GM18511 (cell line): ENCODE data around the gene AFAP1L1.
A peak's percentile ranks its signal among the peaks of the same experiment; 100 is the strongest.

Experiments
- ATAC-seq: cut with Tn5 transposase; IDR thresholded peaks from one replicate; pipeline ENCODE4 v1.9.1; 2021; ENCODE audit warnings: mild to moderate bottlenecking, moderate library complexity; ENCODE audit not compliant: unreplicated experiment

AFAP1L1 gene

DNA sequence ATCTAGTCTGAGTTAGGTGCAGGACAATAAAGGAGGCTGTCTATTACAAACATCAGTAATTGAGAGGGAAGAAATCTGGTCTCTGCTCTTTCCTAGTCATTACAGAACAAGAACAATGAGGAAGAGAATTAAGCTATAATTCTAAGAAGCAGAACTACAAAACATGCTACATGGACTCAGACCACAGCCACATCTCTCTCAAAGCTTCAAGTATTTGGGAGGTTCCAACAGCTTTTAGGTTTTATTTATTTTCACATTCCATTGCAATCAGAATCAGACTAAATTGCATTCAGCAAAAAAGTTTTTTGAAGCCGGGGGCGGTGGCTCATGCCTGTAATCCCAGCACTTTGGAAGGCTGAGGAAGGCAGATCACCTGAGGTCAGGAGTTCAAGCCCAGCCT, 72.5 kb downstream of the AFAP1L1 start:
- no peak for ATAC-seq

DNA sequence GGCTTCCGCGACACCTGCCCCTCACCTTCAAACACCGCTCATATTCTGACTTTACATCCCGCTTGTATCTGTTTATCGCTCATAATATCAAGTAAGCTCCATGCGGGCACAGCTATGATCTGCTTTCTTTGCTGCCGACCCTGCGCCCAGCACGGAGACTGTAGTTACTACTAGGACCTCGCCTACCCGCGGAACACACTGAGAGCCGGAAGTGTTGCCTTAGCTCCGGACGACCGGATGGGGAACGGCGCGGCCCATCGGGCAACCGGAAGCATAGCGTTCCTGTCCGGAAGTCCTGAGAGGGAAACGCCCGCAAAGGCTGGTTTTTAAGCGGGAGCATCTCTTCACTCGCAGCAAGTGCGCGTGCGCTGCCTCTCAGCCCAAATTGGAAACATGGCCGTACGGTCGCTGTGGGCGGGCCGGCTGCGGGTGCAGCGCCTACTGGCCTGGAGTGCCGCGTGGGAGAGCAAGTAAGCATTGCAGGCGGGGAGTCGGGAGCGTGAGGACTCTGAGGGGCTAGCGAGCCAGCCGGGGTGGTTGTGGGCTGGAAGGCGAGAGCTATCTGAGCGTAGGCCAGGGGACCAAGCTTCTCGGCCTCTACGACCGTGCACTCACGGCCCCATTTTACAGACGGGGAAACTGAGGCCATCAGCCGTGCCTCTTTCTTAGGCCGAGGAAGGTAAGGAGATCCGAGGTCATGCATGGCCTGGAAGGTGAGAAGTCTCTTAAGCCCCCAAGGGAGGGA, 73.7 kb downstream of the AFAP1L1 start, which contains the start of gene GRPEL2:
Gene GRPEL2 (plus strand): TSS at position 353 of the 745 bp plus-strand sequence. CDS start 41 bp downstream, at position 394.
- peak; percentile 95 for ATAC-seq

DNA sequence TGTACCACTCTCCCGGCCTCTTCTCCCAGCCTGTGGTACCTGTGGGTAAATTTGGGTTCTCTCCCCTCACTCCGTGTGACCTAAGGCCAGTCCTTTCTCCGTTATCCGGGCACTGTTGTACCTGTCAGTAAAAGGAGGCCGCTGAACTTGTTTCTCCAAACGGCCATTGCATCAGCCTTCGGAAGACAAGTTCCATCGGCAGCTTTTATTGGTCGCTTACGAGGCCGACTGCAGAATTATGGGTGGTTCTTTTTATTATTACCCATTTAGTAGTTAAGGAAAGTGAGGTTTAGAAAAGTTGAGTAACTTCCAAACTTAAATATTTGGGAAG, 74.2 kb downstream of the AFAP1L1 start:
- ATAC-seq, result peak; percentile 20

DNA sequence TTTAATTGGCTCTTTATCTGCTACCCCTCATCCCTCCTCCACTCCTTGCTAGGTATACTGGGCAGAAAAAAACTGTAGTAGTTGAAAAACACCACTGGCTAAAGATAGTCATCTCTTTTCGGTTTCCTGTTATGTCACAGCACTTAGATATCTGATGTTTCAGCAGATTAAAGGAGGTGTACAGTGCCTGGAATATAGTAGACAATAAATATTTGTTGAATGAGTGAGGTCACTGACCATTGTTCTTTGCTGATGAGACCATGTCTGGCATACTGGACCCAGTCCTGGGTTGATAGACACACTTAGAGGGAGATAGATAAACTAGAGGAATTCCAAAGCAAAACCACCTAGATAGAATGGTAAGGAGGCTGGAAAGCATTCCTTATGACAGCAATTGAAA, 76.9 kb downstream of the AFAP1L1 start:
- no peak for ATAC-seq

DNA sequence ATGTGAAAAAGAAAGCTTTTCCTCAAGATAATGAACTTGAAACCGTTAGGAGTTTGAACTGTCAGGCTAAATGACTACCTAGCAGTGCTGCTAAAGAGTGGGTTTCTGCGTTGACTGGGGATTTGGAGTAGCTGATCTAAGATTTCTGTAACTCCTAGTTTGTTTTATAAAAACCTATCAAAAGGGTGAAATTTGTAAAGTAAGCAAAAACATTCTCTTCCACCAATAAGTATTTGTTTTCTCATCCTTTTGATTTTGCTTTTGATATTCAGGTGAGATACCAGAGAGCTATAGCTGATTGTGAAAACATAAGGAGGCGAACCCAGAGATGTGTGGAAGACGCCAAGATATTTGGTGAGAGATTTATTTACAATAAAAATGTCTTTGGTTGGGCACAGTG, 77.7 kb downstream of the AFAP1L1 start:
- ATAC-seq, result no peak

DNA sequence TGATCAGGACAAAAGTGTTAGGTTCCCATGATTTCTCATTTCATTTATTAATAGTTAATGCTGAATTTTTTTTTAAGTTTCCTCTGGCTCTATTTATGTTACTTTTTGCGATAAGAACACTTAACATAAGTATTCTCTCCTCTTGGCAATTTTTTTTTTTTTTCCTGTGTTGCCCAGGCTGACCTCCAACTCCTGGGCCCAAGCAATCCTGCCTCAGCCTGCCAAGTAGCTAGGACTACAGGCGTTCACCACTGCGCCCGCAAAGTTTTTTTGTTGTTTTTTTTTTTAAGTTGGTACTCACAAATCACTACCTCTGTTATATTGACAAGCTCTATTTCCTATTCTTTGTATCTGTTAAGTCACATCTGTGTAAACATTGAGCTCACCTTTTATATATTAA, 80.5 kb downstream of the AFAP1L1 start:
- no peak for ATAC-seq

DNA sequence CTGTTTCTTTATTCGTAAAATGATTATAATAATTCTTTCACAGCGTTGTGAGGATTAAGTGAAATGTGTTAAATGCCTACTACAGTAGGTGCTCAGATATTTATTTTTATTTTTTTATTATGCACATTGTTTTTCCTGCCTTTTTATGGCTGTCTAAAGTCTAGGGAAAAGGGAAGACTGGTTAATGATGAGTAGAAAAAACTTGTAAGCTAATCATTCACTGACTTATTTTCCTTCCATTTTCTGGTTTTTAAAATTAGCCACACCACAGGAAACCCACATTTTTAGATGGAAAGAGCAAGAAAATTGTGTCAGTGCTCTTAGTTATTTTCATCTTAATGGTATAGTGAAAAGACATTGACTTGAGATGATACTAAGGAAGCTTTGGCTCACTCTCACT, 82.3 kb downstream of the AFAP1L1 start:
- no peak for ATAC-seq

DNA sequence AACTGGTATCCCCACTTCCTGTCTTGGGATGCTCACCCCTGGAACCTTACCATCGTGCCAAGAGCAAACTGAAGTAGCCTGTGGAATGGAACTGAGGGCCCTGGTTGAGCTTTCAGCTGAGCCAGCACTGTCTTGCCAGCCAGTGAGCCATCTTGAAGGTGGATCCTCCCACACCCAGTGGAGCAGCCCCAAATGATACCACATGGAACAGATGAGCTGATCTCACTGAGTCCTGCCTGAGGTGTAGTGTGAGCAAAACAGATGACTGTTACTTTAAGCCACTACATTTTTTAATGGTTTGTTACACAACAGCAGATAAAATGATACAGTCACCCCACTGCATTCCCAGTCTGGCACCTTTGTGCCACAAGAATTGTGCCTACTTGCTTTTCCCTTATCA, 84.0 kb downstream of the AFAP1L1 start:
- no peak for ATAC-seq

DNA sequence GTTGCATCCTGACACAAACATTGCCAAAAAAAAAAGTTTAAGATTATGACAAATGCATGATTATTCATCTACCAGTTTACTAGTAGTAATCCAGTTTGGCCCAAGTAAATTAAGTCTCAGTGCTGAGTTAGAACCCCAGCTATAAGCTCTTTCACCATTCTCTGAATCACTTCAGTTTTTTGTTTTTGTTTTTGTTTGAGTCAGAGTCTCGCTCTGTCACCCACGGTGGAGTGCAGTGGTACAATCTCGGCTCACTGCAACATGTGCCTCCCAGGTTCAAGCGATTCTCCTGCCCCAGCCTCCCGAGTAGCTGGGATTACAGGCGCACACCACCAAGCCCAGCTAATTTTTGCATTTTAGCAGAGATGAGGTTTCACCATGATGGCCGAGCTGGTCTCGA, 84.7 kb downstream of the AFAP1L1 start:
- no peak for ATAC-seq

DNA sequence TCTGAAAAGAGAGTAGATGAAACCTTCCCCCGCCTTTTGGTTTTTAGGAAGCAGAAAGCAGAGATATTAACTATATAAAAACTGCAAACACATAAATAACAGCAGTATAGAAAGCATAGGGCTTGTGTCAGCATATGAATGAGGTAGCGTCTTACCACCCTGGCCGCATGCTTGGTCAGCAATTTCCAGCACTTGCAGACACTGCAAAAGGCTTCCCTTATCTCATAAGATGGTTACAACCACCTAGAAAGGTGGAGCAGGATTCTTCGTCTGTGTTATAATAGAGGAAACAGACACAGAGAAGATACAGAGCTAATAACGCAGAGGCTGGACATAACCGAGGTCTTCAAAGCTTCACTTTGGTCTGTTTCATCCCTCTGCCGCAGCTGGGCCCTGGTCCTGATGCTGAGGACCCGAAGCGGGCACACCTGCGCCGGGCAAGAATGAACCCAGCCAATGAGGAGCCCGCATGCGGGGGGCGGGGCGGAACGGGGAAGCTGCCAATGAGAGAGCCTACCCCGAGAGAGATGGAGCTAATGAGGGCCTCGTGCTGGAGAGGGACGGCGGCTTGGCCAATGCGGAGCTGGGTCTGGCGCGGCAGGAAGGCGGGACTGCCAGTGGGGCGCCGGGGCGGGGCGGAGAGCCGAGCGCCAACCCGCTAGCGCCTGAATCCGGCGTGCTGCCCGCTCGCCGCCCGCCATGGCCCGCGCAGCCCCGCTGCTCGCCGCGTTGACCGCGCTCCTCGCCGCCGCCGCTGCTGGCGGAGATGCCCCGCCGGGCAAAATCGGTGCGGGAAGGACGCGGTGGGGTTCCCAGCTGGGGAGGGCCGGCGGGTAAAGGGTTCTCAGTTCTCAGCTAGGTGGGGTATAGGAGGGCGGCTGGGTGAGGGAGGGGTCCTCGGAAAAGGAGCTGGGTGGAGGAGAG, 86.0 kb downstream of the AFAP1L1 start, which contains the start of gene PCYOX1L:
Gene PCYOX1L (plus strand): TSS at position 677 of the 924 bp plus-strand sequence. CDS start 23 bp downstream, at position 700.
- ATAC-seq, result peak; percentile 99

DNA sequence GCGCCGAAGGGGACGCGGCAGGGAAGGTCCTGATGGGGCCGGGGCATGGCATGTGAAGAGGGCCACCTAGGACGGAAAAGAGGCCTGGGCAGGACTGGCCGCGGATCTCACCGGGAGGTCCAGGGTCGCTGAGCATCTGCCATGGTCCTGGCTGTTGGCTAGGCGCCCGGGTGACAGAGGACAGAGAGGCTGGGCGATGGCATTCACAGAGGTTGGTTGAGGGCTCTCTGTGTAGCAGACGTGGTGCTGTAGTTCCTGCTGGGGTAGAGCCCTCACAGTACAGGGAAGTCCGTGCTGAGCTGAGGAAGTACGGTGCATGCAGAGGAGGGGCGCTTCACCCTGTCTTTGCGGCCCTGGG, 86.6 kb downstream of the AFAP1L1 start:
- peak; percentile 23 for ATAC-seq

DNA sequence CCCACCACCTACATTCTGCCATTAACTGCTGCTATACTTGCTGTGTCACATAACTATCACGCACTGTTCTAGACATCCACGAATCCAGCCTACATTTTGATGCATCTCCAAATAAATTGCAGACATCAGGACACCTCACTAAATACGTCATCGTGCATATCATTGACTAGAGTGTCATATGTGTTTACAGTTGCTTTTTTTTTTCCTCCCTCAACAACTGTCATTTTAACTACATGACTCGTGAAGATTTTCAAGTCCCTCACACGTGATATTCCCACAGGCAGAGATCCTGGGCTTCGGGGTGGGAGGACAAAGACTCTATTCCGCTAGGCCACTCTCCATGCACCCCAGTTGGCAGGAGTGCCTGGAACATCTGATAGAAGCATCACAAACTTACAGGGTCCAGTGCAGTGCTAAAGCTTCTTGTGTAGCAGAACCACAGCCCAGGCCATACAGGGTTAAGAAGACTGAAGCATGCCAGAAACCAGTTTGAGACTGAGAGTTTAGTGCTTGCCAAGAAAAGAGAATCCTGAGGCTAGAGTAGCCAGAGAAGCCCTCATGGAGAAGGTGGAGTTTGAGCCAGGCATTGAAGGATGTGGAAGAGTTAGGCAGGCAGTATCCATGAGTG, 87.3 kb downstream of the AFAP1L1 start:
- no peak for ATAC-seq

DNA sequence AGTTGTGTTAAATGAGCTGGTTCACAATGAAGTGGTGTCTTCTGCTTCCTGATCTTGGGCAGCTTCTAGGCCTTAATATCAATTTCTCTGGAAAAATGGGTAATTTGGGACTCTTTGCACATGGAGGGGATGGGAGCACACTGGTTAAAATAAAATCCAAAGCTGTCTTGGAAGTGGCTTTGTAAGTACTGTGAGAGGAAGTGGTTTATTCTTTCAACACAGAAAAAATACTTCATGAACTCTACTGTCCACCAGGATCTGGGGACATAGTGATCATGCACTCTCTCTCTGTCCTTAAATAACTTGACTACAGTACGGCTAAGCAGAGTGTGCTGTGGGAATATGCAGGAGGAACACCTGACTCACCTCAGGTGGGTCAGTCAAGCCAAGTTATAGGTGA, 88.6 kb downstream of the AFAP1L1 start:
- ATAC-seq, result no peak

DNA sequence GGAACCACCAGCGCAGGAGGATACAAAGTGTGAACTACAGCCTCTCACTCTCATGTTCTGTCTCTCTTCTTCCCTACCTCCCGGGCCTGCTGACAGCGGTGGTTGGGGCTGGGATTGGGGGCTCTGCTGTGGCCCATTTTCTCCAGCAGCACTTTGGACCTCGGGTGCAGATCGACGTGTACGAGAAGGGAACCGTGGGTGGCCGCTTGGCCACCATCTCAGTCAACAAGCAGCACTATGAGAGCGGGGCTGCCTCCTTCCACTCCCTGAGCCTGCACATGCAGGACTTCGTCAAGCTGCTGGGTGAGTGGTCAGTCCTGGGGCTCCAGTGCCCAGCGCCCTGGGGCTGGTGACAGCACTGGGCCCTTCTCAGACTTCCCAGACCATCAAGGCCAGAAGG, 90.9 kb downstream of the AFAP1L1 start:
- no peak for ATAC-seq

DNA sequence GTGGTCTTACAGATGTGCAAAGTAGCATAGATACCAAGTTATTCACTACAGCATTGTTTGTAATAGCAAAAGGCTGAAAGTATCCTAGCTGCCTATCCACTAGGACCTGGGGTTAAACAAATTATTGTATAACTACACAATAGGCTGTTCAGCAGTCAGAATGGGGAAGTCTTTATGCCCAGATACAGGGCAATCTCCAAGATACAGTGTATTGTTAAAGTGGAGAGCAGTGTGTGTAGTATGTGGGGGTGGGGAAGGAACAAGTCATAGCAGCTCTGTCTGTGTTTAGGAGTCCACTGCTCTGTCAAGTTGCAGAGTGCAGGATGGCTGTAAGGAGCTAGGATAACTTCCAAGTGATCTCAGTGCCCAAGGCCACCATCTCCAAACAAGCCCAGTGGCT, 91.7 kb downstream of the AFAP1L1 start:
- ATAC-seq, result no peak

DNA sequence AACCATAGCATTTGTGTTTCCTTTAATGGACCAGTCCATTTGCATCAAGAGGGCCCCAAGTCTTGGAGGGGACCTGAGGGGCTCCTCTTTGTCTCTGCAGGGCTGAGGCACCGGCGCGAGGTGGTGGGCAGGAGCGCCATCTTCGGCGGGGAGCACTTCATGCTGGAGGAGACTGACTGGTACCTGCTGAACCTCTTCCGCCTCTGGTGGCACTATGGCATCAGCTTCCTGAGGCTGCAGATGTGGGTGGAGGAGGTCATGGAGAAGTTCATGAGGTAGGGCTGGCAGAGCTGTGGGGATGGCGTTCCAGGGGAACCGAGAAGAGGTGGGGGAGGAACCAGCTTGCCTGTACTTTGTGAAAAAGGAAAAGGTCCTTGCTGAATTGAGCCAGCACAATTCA, 92.3 kb downstream of the AFAP1L1 start:
- no peak for ATAC-seq

DNA sequence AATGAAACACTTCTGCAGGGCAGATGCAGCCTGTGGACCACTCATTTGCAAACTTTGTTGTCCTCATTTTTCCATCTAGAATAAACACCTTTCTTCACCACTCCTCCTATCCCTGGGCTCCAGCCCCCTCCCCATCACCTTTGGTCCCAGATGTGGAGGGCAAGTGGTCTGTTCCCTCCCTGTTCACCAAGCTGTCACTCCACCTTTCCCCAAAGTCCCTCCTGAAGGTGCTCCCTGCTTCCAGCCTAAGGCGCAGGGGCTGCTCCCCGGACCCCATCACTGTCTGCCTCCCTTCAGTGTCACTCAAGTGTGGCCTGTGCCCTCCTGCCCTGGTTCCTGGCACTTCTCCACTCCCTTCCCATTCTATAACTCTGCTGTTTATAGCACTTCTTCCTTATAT, 93.1 kb downstream of the AFAP1L1 start:
- ATAC-seq, result no peak

DNA sequence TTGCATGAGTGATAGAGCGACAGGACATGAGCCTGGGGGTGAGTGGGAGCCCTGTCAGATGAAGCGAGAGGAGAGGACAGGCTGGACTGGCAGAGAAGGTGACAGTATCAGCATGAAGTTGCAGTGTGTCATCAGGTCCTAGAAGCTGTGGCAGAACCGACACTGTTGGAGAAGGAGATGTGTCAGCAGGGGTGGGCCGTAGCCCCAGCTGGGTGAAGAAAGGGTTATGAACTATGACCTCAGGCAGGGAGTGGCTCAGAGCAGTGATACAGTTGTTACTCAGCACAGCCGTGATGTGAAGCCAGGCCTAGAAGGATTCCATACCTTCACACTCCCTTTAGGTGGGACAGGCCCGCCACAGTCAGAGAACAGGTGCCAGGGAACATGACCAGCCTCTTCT, 93.8 kb downstream of the AFAP1L1 start:
- no peak for ATAC-seq

DNA sequence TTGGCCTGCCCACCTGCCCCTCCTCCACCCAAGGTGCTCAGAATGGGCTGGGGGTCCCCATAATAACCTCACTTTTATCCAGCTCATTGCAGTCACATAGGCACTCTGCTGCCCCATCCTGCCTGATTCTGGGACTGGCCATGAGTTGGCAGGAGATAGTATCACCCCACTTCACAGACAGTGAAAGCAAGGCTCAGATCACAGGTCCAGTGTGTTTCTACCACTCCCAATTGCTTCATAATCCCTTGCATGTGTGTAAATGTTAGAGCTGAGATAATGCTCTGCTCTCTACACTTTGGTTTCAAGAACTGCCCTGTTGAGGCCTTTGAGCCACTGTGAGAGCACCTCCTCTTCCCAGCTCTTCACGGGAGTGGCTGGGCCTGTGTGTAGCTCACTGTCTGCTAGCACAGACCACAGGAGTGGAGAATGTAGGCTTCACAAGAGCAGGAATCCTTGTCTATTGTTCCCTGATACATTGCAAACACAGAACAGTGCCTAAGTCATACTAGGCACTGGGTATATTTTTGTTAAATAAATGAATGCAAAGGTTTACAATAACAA, 94.6 kb downstream of the AFAP1L1 start:
- ATAC-seq, result no peak

DNA sequence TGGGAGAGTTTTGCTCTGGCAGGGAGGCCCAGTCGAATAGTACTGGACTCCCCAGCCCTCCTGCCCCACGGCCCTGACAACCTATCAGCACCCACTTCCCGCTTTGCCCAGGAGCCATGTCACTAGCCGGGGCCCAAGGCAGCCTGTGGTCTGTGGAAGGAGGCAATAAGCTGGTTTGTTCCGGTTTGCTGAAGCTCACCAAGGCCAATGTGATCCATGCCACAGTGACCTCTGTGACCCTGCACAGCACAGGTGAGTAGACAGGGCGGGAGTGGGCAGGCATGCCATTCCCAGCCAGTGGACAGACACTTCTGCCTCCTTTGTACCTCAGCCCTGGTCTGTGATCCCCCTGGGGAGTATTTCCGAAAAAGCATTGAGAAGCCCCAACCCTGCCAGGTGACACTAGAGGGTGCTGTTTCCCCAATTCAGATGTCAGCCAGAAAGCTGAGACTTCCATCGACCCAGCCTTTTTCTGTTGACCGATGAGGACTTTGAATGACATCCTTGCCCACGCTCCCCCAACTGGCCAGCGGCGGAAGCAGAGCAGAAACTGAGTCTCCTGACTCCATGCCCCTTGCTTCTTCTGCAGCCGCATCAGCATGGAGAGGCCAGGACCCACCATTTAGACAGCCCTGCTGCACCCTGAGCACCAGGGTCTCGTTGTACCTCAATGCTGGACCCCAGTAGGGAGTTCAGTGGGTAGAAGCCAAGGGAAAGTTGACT, 95.8 kb downstream of the AFAP1L1 start:
- no peak for ATAC-seq
